Measurements from ENCODE around the gene B3GNT7. TPM values are rescaled to one million over a fixed set of nuclear protein-coding genes. Genes with fewer than 3 reads are reported as not detected.
"Not testable (repeated sequence)": the region's sequence is repeated elsewhere in the genome, so short reads cannot be mapped to it uniquely, and the experiment has no call there.

The B3GNT7 gene
- total and polyA plus RNA-seq, 4 donors = 0.74 to 1.7 (median 1.0) TPM

DNA sequence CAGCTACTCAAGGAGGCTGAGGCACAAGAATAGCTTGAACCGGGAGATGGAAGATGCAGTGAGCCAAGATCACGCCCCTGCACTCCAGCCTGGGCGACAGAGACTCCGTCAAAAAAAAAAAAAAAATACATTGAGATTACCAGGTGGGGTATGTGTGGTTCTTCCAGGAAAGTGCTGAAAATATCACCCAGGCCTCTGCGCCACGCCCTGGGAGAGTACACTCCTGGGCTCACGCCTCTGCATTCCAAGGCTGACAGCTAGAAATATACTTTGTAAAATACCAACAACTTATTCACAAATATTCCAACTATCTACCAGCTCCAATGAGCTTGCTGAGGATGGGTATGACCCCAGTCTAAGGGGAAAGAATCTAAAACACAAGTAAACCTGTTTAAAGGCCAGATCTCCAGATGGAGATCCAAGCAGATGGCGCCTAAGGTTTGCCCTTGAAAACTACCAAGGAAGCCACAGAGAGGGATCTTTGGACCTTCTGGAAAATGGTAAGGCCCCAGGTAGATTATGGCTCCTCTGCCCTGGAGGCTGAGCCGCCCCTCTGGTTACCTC lies 21.6 kb upstream of the B3GNT7 start:
- Histone ChIP-seq H3K9me3 (ENCODE audit: control insufficient read depth in 4 of 4, low read length in 3 of 4) (no peaks in the 10 kb centered on the region), H3K4me3 (ENCODE audit: low read depth in 1 of 3, low read length in 3 of 3) (no peak overlapping the region), H3K36me3 (ENCODE audit: control insufficient read depth in 4 of 4, insufficient read depth in 3 of 4, low read depth in 1 of 4, low read length in 3 of 4) (no peaks in the 10 kb centered on the region), H3K9ac (ENCODE audit: low read depth in 1 of 2, low read length in 2 of 2) (no peak overlapping the region), H3K27ac (ENCODE audit: low read depth in 1 of 2, low read length in 2 of 2) (no peak overlapping the region), H3K4me1 (ENCODE audit: control insufficient read depth in 4 of 4, insufficient read depth in 4 of 4, low read length in 3 of 4) (no peaks in the 10 kb centered on the region), H3K27me3 (ENCODE audit: control insufficient read depth in 4 of 4, insufficient read depth in 4 of 4, low read length in 3 of 4) (no peaks in the 10 kb centered on the region)
- 92% methylated on average over 9 of the region's 9 CpGs for WGBS
- TF ChIP-seq, protein P1, sequence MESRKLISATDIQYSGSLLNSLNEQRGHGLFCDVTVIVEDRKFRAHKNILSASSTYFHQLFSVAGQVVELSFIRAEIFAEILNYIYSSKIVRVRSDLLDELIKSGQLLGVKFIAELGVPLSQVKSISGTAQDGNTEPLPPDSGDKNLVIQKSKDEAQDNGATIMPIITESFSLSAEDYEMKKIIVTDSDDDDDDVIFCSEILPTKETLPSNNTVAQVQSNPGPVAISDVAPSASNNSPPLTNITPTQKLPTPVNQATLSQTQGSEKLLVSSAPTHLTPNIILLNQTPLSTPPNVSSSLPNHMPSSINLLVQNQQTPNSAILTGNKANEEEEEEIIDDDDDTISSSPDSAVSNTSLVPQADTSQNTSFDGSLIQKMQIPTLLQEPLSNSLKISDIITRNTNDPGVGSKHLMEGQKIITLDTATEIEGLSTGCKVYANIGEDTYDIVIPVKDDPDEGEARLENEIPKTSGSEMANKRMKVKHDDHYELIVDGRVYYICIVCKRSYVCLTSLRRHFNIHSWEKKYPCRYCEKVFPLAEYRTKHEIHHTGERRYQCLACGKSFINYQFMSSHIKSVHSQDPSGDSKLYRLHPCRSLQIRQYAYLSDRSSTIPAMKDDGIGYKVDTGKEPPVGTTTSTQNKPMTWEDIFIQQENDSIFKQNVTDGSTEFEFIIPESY (IDR thresholded peaks at IDR 0.05) = no peak
- TF ChIP-seq HNF4G (IDR thresholded peaks at IDR 0.05) = no peak
- TF ChIP-seq FOXA2 (IDR thresholded peaks at IDR 0.05) = no peak
- TF ChIP-seq FOXA1 (IDR thresholded peaks at IDR 0.05) = no peak
- TF ChIP-seq, protein P2, sequence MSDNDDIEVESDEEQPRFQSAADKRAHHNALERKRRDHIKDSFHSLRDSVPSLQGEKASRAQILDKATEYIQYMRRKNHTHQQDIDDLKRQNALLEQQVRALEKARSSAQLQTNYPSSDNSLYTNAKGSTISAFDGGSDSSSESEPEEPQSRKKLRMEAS (IDR thresholded peaks at IDR 0.05) = no peak
- TF ChIP-seq NR2F2 (IDR thresholded peaks at IDR 0.05) = no peak
- TF ChIP-seq TAF1 (conservative IDR thresholded peaks at IDR 0.05) = no peak
- no peak for TF ChIP-seq EGR1 (IDR thresholded peaks at IDR 0.05; ENCODE audit: low read depth in 2 of 2)
- TF ChIP-seq RAD21 (IDR thresholded peaks at IDR 0.05) = no peak
- no peak for DNase-seq (ENCODE audit: low spot score)

DNA sequence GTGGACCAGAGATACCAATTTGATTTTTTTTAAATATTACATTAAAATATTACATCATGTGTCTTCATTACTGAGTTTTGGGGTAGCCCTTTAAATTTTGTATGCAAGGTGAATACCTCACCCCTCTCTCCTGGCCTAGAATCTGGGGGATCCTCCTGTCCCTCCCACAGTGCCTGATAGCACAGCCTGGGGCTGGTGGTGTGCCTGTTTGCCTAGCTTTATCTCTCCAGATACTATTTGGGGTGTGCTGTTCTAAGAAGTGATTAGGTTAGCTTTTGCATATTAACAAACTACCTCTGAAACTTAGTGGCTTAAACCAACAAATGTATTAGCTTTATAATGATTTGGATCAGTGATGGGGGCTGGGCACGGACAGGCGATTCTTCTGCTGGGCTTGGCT lies 20.7 kb upstream of the B3GNT7 start:
- no peak for DNase-seq (ENCODE audit: low spot score)
- Histone ChIP-seq H3K4me1 (ENCODE audit: control insufficient read depth in 4 of 4, insufficient read depth in 4 of 4, low read length in 3 of 4) (no peaks in the 10 kb centered on the region), H3K36me3 (ENCODE audit: control insufficient read depth in 4 of 4, insufficient read depth in 3 of 4, low read depth in 1 of 4, low read length in 3 of 4) (no peaks in the 10 kb centered on the region), H3K27ac (ENCODE audit: low read depth in 1 of 2, low read length in 2 of 2) (no peak overlapping the region), H3K4me3 (ENCODE audit: low read depth in 1 of 3, low read length in 3 of 3) (no peak overlapping the region), H3K9ac (ENCODE audit: low read depth in 1 of 2, low read length in 2 of 2) (no peak overlapping the region), H3K9me3 (ENCODE audit: control insufficient read depth in 4 of 4, low read length in 3 of 4) (no peaks in the 10 kb centered on the region), H3K27me3 (ENCODE audit: control insufficient read depth in 4 of 4, insufficient read depth in 4 of 4, low read length in 3 of 4) (no peaks in the 10 kb centered on the region)
- 92% methylated on average over 2 of the region's 2 CpGs for WGBS
- TF ChIP-seq FOXA1 (IDR thresholded peaks at IDR 0.05) = no peak
- TF ChIP-seq, protein P1 (IDR thresholded peaks at IDR 0.05) = no peak
- no peak for TF ChIP-seq NR2F2 (IDR thresholded peaks at IDR 0.05)
- TF ChIP-seq FOXA2 (IDR thresholded peaks at IDR 0.05) = no peak
- TF ChIP-seq GABPA (IDR thresholded peaks at IDR 0.05 in 1 of 2, conservative IDR thresholded peaks at IDR 0.05 in 1 of 2) = no peak
- TF ChIP-seq, protein P3, sequence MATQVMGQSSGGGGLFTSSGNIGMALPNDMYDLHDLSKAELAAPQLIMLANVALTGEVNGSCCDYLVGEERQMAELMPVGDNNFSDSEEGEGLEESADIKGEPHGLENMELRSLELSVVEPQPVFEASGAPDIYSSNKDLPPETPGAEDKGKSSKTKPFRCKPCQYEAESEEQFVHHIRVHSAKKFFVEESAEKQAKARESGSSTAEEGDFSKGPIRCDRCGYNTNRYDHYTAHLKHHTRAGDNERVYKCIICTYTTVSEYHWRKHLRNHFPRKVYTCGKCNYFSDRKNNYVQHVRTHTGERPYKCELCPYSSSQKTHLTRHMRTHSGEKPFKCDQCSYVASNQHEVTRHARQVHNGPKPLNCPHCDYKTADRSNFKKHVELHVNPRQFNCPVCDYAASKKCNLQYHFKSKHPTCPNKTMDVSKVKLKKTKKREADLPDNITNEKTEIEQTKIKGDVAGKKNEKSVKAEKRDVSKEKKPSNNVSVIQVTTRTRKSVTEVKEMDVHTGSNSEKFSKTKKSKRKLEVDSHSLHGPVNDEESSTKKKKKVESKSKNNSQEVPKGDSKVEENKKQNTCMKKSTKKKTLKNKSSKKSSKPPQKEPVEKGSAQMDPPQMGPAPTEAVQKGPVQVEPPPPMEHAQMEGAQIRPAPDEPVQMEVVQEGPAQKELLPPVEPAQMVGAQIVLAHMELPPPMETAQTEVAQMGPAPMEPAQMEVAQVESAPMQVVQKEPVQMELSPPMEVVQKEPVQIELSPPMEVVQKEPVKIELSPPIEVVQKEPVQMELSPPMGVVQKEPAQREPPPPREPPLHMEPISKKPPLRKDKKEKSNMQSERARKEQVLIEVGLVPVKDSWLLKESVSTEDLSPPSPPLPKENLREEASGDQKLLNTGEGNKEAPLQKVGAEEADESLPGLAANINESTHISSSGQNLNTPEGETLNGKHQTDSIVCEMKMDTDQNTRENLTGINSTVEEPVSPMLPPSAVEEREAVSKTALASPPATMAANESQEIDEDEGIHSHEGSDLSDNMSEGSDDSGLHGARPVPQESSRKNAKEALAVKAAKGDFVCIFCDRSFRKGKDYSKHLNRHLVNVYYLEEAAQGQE (IDR thresholded peaks at IDR 0.05) = no peak
- TF ChIP-seq RAD21 (IDR thresholded peaks at IDR 0.05) = no peak
- TF ChIP-seq, protein P4, sequence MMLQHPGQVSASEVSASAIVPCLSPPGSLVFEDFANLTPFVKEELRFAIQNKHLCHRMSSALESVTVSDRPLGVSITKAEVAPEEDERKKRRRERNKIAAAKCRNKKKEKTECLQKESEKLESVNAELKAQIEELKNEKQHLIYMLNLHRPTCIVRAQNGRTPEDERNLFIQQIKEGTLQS (IDR thresholded peaks at IDR 0.05) = no peak
- TF ChIP-seq, protein P2 (IDR thresholded peaks at IDR 0.05) = no peak
- TF ChIP-seq JUND (IDR thresholded peaks at IDR 0.05) = no peak
- no peak for TF ChIP-seq HNF4G (IDR thresholded peaks at IDR 0.05)
- no peak for TF ChIP-seq HNF4A (conservative IDR thresholded peaks at IDR 0.05)

DNA sequence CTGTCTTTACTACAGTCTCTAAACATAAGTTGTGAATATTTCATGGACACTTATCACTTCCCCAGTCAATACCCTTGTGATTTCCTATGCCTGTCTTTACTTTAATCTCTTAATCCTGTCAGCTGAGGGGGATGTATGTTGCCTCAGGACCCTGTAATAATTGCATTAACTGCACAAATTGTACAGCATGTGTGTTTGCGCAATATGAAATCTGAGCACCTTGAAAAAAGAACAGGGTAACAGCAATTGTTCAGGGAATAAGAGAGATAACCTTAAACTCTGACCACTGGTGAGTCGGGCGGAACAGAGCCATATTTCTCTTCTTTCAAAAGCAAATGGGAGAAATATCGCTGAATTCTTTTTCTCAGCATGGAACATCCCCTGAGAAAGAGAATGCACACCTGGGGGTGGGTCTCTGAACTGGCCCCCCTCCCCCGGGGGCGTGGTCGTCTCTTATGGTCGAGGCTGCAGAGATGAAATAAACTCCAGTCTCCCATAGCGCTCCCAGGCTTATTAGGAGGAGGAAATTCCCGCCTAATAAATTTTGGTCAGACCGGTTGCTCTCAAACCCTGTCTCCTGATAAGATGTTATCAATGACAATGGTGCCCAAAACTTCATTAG lies 19.4 kb upstream of the B3GNT7 start:
- H3K27me3 ChIP-seq (ENCODE audit: control insufficient read depth in 4 of 4, insufficient read depth in 4 of 4, low read length in 3 of 4); H3K4me1 ChIP-seq (ENCODE audit: control insufficient read depth in 4 of 4, insufficient read depth in 4 of 4, low read length in 3 of 4); H3K27ac ChIP-seq (ENCODE audit: low read depth in 1 of 2, low read length in 2 of 2); H3K9me3 ChIP-seq (ENCODE audit: control insufficient read depth in 4 of 4, low read length in 3 of 4); H3K9ac ChIP-seq (ENCODE audit: low read depth in 1 of 2, low read length in 2 of 2); DNase-seq (ENCODE audit: low spot score); H3K36me3 ChIP-seq (ENCODE audit: control insufficient read depth in 4 of 4, insufficient read depth in 3 of 4, low read depth in 1 of 4, low read length in 3 of 4); H3K4me3 ChIP-seq (ENCODE audit: low read depth in 1 of 3, low read length in 3 of 3): not testable (repeated sequence)
- WGBS = 53% methylated on average over 11 of the region's 11 CpGs

Measured in liver (tissue), 9 donors.